GM12878 (cell line): ENCODE measurements around the gene ROBO1. TPM values are rescaled to one million over a fixed set of nuclear protein-coding genes. Genes with fewer than 3 reads are reported as not detected.

Experiments
- ATAC-seq: fragments of 200-7000 bp; cut with Tn5 transposase; 3 replicates; pipeline ENCODE4 v1.9.1; 2020; ENCODE audit warnings: mild to moderate bottlenecking, moderate library complexity
- BruUV-seq: library from RNA; stranded (reverse); fragments of 400-500 nt; replicated peaks from 2 replicates; lab custom pipeline; 2021; lab: Mats Ljungman, UMichigan
- CTCF ChIA-PET: fragments of 300-600 bp; sonication (Branson Sonifier 250); formaldehyde crosslinking; extraction: SDS; loops from one replicate; lab custom pipeline; 2021; ENCODE audit warnings: inconsistent platforms; lab: Yijun Ruan, JAX
- POLR2A ChIA-PET: fragments of 350-600 bp; formaldehyde crosslinking; extraction: SDS; loops from one replicate; lab custom pipeline; 2021; ENCODE audit warnings: inconsistent platforms; lab: Charles Lee
- RAD21 ChIA-PET: fragments of 300-600 bp; sonication (Branson Sonifier 250); formaldehyde crosslinking; loops from one replicate; lab custom pipeline; 2023; ENCODE audit warnings: antibody characterized with exemption; ENCODE audit not compliant: unreplicated experiment; lab: Charles Lee
- SMC1A ChIA-PET: fragments of 300-600 bp; sonication (Branson Sonifier 250); formaldehyde crosslinking; loops from one replicate; lab custom pipeline; 2023; ENCODE audit not compliant: unreplicated experiment, uncharacterized antibody; lab: Charles Lee
- DNase-seq: peaks from one replicate; pipeline ENCODE4 v3.0.0-alpha.2; 2011; ENCODE audit warnings: low read depth, low spot score
- FAIRE-seq: peaks from 3 replicates; lab custom pipeline; 2011; peaks lifted over from hg19 to GRCh38; lab: Jason Lieb, UNC
- H2AFZ ChIP-seq: 2 replicates; pipeline ENCODE4 v1.6.0; 2011; ENCODE audit warnings: low read depth, low read length, control low read depth; ENCODE audit not compliant: control insufficient read depth
- H3K27ac ChIP-seq: 2 replicates; pipeline ENCODE4 v1.5.1; 2011; ENCODE audit warnings: control low read depth; ENCODE audit not compliant: control insufficient read depth, insufficient read depth
- H3K27me3 ChIP-seq, 2 experiments: replicated peaks in 1 of 2; 2 replicates each; pipeline versions ENCODE4 v1.6.0 to v1.6.1; 2011; ENCODE audit warnings: low read length in 1 of 2; ENCODE audit not compliant: control insufficient read depth in 2 of 2, insufficient read depth in 2 of 2
- H3K36me3 ChIP-seq, 2 experiments: 2 replicates each; pipeline ENCODE4 v1.5.1; 2011; ENCODE audit warnings: low read length in 1 of 2; ENCODE audit not compliant: control insufficient read depth in 2 of 2, insufficient read depth in 2 of 2
- H3K4me1 ChIP-seq: 2 replicates; pipeline ENCODE4 v1.6.1; 2011; ENCODE audit warnings: mild to moderate bottlenecking, low read length, moderate library complexity, mixed read lengths; ENCODE audit not compliant: control insufficient read depth, insufficient read depth
- H3K4me2 ChIP-seq: 2 replicates; pipeline ENCODE4 v1.6.0; 2011; ENCODE audit warnings: control low read depth; ENCODE audit not compliant: control insufficient read depth, insufficient read depth
- H3K4me3 ChIP-seq: fragments of 200-600 bp; sonication (generic); 2 replicates; pipeline ENCODE4 v1.5.1; 2016
- H3K79me2 ChIP-seq: 2 replicates; pipeline ENCODE4 v1.6.0; 2011; ENCODE audit warnings: low read length; ENCODE audit not compliant: control insufficient read depth, insufficient read depth
- H3K9ac ChIP-seq: 2 replicates; pipeline ENCODE4 v1.8.0; 2011; ENCODE audit warnings: low read length, control low read depth, mixed read lengths; ENCODE audit not compliant: control insufficient read depth, insufficient read depth
- H3K9me3 ChIP-seq: replicated peaks from 3 replicates; pipeline ENCODE4 v1.5.1; 2011; ENCODE audit warnings: mild to moderate bottlenecking, low read length; ENCODE audit not compliant: control insufficient read depth, insufficient read depth
- H4K20me1 ChIP-seq: 2 replicates; pipeline ENCODE4 v1.6.0; 2011; ENCODE audit not compliant: control insufficient read depth, insufficient read depth
- BCL11A ChIP-seq: IDR thresholded peaks from 2 replicates; pipeline ENCODE4 v1.6.1; 2011; ENCODE audit warnings: low read depth, low read length
- CREB1 ChIP-seq: IDR thresholded peaks from 2 replicates; pipeline ENCODE4 v1.6.1; 2012; ENCODE audit warnings: low read depth, mild to moderate bottlenecking, inconsistent platforms
- CTCF ChIP-seq, 3 experiments: IDR thresholded peaks in 2 of 3; conservative IDR thresholded peaks in 1 of 3; 2 replicates each; pipeline ENCODE4 v1.5.1; 2011; ENCODE audit warnings: low read depth in 3 of 3, low read length in 3 of 3, mild to moderate bottlenecking in 3 of 3, control low read depth in 2 of 3, moderate library complexity in 2 of 3, inconsistent platforms in 1 of 3, mixed read lengths in 1 of 3; ENCODE audit not compliant: control insufficient read depth in 2 of 3, insufficient read depth in 1 of 3; ENCODE audit errors: extremely low read depth in 1 of 3
- GATAD2B ChIP-seq: fragments of 450-650 bp; conservative IDR thresholded peaks from 2 replicates; pipeline ENCODE4 v1.6.1; 2017; ENCODE audit warnings: low read depth, mild to moderate bottlenecking, moderate library complexity
- KDM1A ChIP-seq: fragments of 200-600 bp; sonication (generic); IDR thresholded peaks from 2 replicates; pipeline ENCODE4 v1.6.1; 2016; ENCODE audit warnings: borderline replicate concordance
- POLR2AphosphoS5 ChIP-seq: IDR thresholded peaks from 2 replicates; pipeline ENCODE4 v1.6.1; 2011; ENCODE audit warnings: mild to moderate bottlenecking, low read length, inconsistent platforms
- RAD21 ChIP-seq: IDR thresholded peaks from 2 replicates; pipeline ENCODE4 v1.6.1; 2011; ENCODE audit warnings: mild to moderate bottlenecking, low read depth, low read length, moderate library complexity; ENCODE audit not compliant: insufficient read depth
- RB1 ChIP-seq: fragments of 450-650 bp; formaldehyde crosslinking; IDR thresholded peaks from 2 replicates; pipeline ENCODE4 v1.6.1; 2017; ENCODE audit warnings: mild to moderate bottlenecking, borderline replicate concordance
- ZNF622 ChIP-seq: fragments of 450-650 bp; IDR thresholded peaks from 2 replicates; pipeline ENCODE4 v1.6.1; 2017; ENCODE audit warnings: mild to moderate bottlenecking, inconsistent platforms
- ZZZ3 ChIP-seq: IDR thresholded peaks from 2 replicates; pipeline ENCODE4 v1.6.1; 2011; ENCODE audit warnings: low read depth; ENCODE audit not compliant: control insufficient read depth, insufficient read length
- WGBS: methylation state at CpG from one replicate; pipeline ENCODE4 v1.1.6; 2016; ENCODE audit warnings: low lambda C conversion rate; ENCODE audit not compliant: insufficient replicate concordance, insufficient coverage; ENCODE audit errors: missing lambda C conversion rate; 5-methylcytosine and 5-hydroxymethylcytosine counted together
- in situ Hi-C: fragments of 300-500 bp; cut with MboI; formaldehyde crosslinking; loops from 9 replicates; pipeline ENCODE4 v1.14.3; 2018; ENCODE audit warnings: mixed read lengths
- intact Hi-C: fragments of 100-400 bp; cut with micrococcal nuclease; formaldehyde crosslinking; loops from one replicate; pipeline ENCODE4 v1.14.2; 2022; ENCODE audit not compliant: unreplicated experiment
- polyA plus RNA-seq, 11 experiments: library from polyadenylated mRNA; depleted of rRNA in 4 of 11; unstranded in 6 of 11; stranded (reverse) in 5 of 11; fragments of >200 nt; fragmentation: Nextera tagmentation in 4 of 11; fragmentation: Illumina TruSeq in 1 of 11; extraction: Ambion mirVana in 4 of 11; extraction: Trizol in 1 of 11; gene quantifications; 1 replicate in 1 of 11; 2 replicates in 10 of 11; pipeline versions ENCODE4 v1.2.1 to v1.2.3, GENCODE V29; 2011 to 2016; ENCODE audit warnings: inconsistent platforms in 2 of 11, missing spikeins in 2 of 11, low read depth in 1 of 11
- total RNA-seq, 4 experiments: library from RNA; depleted of rRNA in 3 of 4; stranded (reverse); fragments of >200 nt in 3 of 4; fragmentation: Illumina TruSeq in 1 of 4; extraction: Trizol in 1 of 4; gene quantifications; 2 replicates each; pipeline versions ENCODE4 v1.2.1 to v1.2.3, GENCODE V29; 2013 to 2021
- TF ChIP-seq, protein P1 (sequence below): fragments of 450-650 bp; formaldehyde crosslinking; IDR thresholded peaks from 2 replicates; pipeline ENCODE4 v1.4.0; 2020; ENCODE audit warnings: mild to moderate bottlenecking, moderate library complexity
- TF ChIP-seq, protein P2 (sequence below): fragments of 450-650 bp; formaldehyde crosslinking; IDR thresholded peaks from 2 replicates; pipeline ENCODE4 v1.5.0; 2022; ENCODE audit warnings: mild to moderate bottlenecking, missing genetic modification characterization

The ROBO1 gene
- total and polyA plus RNA-seq, 10 of the 15 experiments (the other 5 are each of a cell fraction or from before 2014, with no cell fraction given): 0.29 to 46.5 (median 1.2) TPM

- TF ChIP-seq, protein P1, sequence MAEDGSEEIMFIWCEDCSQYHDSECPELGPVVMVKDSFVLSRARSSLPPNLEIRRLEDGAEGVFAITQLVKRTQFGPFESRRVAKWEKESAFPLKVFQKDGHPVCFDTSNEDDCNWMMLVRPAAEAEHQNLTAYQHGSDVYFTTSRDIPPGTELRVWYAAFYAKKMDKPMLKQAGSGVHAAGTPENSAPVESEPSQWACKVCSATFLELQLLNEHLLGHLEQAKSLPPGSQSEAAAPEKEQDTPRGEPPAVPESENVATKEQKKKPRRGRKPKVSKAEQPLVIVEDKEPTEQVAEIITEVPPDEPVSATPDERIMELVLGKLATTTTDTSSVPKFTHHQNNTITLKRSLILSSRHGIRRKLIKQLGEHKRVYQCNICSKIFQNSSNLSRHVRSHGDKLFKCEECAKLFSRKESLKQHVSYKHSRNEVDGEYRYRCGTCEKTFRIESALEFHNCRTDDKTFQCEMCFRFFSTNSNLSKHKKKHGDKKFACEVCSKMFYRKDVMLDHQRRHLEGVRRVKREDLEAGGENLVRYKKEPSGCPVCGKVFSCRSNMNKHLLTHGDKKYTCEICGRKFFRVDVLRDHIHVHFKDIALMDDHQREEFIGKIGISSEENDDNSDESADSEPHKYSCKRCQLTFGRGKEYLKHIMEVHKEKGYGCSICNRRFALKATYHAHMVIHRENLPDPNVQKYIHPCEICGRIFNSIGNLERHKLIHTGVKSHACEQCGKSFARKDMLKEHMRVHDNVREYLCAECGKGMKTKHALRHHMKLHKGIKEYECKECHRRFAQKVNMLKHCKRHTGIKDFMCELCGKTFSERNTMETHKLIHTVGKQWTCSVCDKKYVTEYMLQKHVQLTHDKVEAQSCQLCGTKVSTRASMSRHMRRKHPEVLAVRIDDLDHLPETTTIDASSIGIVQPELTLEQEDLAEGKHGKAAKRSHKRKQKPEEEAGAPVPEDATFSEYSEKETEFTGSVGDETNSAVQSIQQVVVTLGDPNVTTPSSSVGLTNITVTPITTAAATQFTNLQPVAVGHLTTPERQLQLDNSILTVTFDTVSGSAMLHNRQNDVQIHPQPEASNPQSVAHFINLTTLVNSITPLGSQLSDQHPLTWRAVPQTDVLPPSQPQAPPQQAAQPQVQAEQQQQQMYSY (CRISPR knock-in tag): no peak
- no peak for TF ChIP-seq CREB1
- TF ChIP-seq, protein P2, sequence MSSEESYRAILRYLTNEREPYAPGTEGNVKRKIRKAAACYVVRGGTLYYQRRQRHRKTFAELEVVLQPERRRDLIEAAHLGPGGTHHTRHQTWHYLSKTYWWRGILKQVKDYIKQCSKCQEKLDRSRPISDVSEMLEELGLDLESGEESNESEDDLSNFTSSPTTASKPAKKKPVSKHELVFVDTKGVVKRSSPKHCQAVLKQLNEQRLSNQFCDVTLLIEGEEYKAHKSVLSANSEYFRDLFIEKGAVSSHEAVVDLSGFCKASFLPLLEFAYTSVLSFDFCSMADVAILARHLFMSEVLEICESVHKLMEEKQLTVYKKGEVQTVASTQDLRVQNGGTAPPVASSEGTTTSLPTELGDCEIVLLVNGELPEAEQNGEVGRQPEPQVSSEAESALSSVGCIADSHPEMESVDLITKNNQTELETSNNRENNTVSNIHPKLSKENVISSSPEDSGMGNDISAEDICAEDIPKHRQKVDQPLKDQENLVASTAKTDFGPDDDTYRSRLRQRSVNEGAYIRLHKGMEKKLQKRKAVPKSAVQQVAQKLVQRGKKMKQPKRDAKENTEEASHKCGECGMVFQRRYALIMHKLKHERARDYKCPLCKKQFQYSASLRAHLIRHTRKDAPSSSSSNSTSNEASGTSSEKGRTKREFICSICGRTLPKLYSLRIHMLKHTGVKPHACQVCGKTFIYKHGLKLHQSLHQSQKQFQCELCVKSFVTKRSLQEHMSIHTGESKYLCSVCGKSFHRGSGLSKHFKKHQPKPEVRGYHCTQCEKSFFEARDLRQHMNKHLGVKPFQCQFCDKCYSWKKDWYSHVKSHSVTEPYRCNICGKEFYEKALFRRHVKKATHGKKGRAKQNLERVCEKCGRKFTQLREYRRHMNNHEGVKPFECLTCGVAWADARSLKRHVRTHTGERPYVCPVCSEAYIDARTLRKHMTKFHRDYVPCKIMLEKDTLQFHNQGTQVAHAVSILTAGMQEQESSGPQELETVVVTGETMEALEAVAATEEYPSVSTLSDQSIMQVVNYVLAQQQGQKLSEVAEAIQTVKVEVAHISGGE: no peak
Measured at GRCh38 chr3:79551997-79552396, 215.8 kb downstream of the ROBO1 start (continued).

GRCh38 chr3:79551321-79551892 is 216.4 kb downstream of the ROBO1 start:
- CTCF ChIA-PET: interaction anchor here (1.5 kb wide), 1 partner anchor 26 kb away, joined by 3 read pairs; no protein-coding TSS in a partner anchor
- Histone ChIP-seq H2AFZ (no peak overlapping the region), H3K9me3 (no peaks in the 10 kb centered on the region), H3K27me3 (no peaks in the 10 kb centered on the region), H3K9ac (no peak overlapping the region), H3K4me1 (no peaks in the 10 kb centered on the region), H3K27ac (no peak overlapping the region), H4K20me1 (no peaks in the 10 kb centered on the region), H3K36me3 (no peaks in the 10 kb centered on the region), H3K79me2 (no peaks in the 10 kb centered on the region), H3K4me2 (no peak overlapping the region), H3K4me3 (no peak overlapping the region)
- in situ Hi-C loops: no loop called here
- DNase-seq: no peak
- no TSS peak for BruUV-seq
- no peak for FAIRE-seq
- POLR2A ChIA-PET: no interaction called here
- no peak for TF ChIP-seq POLR2AphosphoS5
- no peak for TF ChIP-seq RAD21
- no peak for TF ChIP-seq ZNF622
- TF ChIP-seq RB1: no peak
- TF ChIP-seq GATAD2B: no peak
- no peak for TF ChIP-seq KDM1A
- TF ChIP-seq CTCF (IDR thresholded peaks at IDR 0.05 in 2 of 3, conservative IDR thresholded peaks at IDR 0.05 in 1 of 3; ENCODE audit: control insufficient read depth in 2 of 3, extremely low read depth in 1 of 3, insufficient read depth in 1 of 3, low read depth in 3 of 3, low read length in 3 of 3): no peak
- no peak for TF ChIP-seq ZZZ3
- TF ChIP-seq BCL11A: no peak
- WGBS: 26% methylated on average over 2 of the region's 2 CpGs
- RAD21 ChIA-PET: no interaction called here
- SMC1A ChIA-PET: interaction anchor here (0.6 to 2.4 kb wide), 2 partner anchors 30 to 154 kb away, joined by 3 to 10 read pairs; no protein-coding TSS in a partner anchor
- no peak for ATAC-seq
- intact Hi-C loops: no loop called here
